Left lobe of liver (tissue), 2 donors: ENCODE results near the gene SFXN4. TPM values are rescaled to one million over a fixed set of nuclear protein-coding genes. Genes with fewer than 3 reads are reported as not detected.
A peak's percentile ranks its signal among the peaks of the same experiment; 100 is the strongest.

Source experiments
- ATAC-seq: fragments of 200-7000 bp; cut with Tn5 transposase; one replicate; pipeline ENCODE4 v1.9.1; 2020; ENCODE audit warnings: mild to moderate bottlenecking, moderate library complexity
- DNase-seq: peaks from one replicate; pipeline ENCODE4 v3.0.0-alpha.2; 2020; ENCODE audit warnings: low spot score
- total RNA-seq: library from RNA; stranded (reverse); gene quantifications from one replicate; pipeline ENCODE4 v1.2.1, GENCODE V29; 2021
- donor health status: DM: no; HTN: no; CAD: no; lungs with moderate emphysema.
- donor health status: DM: no; HTN: yes; CAD: no.

Gene SFXN4, protein sequence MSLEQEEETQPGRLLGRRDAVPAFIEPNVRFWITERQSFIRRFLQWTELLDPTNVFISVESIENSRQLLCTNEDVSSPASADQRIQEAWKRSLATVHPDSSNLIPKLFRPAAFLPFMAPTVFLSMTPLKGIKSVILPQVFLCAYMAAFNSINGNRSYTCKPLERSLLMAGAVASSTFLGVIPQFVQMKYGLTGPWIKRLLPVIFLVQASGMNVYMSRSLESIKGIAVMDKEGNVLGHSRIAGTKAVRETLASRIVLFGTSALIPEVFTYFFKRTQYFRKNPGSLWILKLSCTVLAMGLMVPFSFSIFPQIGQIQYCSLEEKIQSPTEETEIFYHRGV
- total RNA-seq, result 17.8 TPM

DNA sequence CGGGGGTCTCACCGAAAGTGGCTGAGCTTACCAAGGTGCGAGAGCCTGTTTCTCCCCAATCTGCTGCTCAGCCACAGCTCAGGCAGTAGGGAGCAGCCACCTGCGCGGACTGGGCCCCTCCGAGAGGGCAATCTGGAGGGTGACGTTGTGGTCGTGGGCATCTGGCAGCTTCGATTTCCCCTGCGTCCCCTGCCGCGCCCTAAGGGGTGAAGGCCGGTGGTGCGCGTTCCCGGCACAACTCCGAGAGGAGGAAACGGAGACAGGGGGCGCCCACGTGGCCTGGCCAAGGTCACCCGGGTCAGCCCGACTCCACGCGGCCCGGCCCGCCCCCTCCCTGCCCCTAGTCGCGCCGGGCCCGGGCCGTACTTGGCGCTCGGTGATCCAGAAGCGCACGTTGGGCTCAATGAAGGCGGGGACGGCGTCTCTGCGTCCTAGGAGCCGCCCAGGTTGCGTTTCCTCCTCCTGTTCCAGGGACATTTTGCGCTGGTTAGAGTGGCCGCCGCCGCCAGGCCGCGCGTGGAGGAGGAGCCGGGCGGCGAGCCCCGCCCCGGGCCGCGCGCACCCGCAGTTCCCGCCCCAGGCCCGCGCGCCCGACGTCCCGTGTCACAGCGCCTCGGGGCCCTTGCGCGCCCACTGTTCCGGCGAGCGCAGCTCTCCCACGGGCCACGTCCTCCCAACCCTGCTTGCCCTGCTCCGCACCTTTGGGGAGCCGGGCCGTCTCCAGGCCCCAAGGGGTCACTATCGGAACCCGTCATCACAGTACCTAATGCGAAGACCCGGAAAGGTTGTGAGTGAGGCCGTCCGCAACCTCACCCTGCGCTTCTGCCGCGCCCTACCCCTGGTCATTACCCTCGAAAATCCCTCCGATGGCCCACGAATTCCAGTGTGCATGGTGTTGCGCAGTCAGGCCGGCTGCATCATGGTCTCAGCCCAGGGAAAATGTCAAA is at the start of gene SFXN4:
SFXN4 (minus strand) TSS at position 544 of the 947 bp plus-strand sequence; CDS start at position 477, 67 bp downstream.
- ATAC-seq (peak; percentile 94), DNase-seq (peak; percentile 88)

- DNase-seq, result no peak
- ATAC-seq, result no peak
These were observed 46.3 kb upstream of the SFXN4 start for GRCh38 chr10:119211625-119212441.

- DNase-seq, result no peak
- no peak for ATAC-seq
These were observed 45.7 kb upstream of the SFXN4 start for GRCh38 chr10:119211176-119211575.

DNA sequence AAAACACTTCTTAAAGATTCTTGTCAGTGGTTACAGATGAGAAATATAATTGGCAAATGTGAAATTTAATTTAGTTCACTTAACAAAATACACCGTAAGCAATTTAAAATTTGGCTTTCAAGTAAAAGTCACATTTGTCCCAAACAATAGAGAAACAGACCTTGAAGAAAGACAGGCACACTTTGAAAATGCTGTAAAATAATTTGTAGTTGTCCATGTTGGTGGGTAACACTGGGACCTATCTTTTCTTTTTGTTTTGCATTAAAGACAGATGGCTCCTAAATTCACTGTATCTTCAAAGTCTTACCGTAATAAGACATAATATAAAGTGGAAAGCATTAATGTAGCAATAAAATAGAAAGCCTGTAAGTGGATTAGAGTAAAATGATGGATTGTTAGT is 45.1 kb upstream of the SFXN4 start:
- DNase-seq (no peak), ATAC-seq (no peak)

DNA sequence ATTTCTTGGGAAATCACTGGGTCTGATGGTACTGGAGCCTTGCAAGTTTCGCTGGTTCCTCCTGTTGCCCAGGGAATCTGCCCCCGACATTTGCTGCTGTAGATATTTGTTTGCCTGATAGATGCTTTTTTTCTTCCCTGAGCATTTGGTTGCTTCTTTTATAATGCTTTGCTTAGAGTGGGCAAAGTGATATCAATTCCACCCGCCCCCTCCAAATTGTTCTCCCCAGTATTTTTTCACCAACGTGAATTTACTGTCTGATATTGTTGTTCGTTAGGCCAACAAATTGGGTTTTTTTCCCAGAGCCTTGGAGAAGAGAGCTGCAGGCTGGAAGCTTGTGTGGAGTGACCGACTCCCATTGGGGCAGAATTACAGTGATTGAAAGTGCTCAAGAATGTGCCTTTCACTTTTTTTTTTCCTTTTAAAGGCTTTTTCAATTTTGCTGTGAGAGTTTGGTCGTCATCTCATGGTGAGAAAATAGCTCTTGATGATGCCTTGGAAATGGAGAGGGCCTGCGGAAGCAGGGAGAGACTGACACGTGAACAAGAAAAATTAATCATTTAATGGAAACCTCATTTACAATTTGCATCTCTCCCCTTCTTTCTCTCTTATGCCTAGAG is 44.3 kb upstream of the SFXN4 start:
- DNase-seq (no peak), ATAC-seq (no peak)

DNA sequence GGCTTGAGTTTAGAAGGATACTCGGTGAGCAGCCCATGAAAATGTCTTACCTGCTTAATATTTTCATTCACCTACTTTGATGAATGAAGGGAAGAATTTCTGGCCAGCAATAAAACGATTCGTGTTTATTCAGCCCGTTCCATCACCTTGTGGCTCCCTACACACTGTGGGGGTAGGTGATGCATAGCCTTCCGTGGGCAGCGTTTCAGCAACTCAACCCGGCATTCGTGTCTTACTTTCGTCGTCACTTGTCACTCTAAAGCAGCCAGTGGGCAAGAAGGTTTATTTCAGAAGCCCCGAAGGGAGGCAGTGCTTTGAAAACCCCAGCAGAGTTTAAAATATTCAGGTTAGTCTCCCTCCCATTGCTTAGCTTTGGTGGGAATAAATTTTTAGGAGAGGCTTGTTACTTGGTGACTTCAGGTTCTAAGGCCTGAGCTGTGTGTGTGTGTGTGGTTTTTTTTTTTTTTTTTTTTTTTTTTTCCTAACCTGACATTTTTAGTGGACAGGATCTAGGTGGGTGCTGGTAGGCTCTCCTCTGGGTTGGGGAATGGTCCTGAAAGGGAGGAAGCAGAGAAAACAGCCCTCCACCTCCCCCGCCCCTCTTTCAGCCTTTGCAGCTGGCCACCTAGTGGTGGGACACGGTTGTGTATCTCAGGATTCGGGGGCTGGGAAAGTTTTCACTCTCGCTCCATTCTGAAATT is 43.7 kb upstream of the SFXN4 start:
- ATAC-seq (no peak), DNase-seq (no peak)

DNA sequence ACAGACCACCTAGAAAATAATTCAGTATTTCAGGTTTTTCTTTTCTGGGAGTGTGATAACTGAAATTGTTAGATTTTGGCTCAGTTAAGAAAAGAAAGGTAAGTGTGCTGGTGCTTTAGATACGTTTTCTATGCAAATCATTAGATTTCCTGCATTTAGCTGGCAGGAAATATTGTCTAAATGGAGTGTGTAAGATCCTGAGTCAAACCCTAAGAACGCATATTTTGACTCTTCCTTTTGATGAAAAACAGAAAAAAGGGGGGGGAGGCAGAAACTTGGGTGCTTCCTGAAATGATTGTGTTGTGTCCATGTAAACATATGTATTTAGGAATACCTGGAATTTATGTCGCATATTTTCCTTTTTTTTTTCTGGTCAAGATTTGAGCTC is 43.0 kb upstream of the SFXN4 start:
- DNase-seq, result no peak
- ATAC-seq, result no peak

- peak; percentile 24 for ATAC-seq
These were observed 42.4 kb upstream of the SFXN4 start for GRCh38 chr10:119207713-119208552.

GRCh38 chr10:119207366-119207666 is 41.8 kb upstream of the SFXN4 start, which contains the start of gene GRK5:
TSS of gene GRK5 (plus strand) at chr10:119207571. CDS start at chr10:119207918, 347 bp downstream.
- DNase-seq (peak; percentile 95), ATAC-seq (peak; percentile 88)

More at GRCh38 chr10:119207713-119208552, 42.4 kb upstream of the SFXN4 start:
- DNase-seq, result peak; percentile 64

DNA sequence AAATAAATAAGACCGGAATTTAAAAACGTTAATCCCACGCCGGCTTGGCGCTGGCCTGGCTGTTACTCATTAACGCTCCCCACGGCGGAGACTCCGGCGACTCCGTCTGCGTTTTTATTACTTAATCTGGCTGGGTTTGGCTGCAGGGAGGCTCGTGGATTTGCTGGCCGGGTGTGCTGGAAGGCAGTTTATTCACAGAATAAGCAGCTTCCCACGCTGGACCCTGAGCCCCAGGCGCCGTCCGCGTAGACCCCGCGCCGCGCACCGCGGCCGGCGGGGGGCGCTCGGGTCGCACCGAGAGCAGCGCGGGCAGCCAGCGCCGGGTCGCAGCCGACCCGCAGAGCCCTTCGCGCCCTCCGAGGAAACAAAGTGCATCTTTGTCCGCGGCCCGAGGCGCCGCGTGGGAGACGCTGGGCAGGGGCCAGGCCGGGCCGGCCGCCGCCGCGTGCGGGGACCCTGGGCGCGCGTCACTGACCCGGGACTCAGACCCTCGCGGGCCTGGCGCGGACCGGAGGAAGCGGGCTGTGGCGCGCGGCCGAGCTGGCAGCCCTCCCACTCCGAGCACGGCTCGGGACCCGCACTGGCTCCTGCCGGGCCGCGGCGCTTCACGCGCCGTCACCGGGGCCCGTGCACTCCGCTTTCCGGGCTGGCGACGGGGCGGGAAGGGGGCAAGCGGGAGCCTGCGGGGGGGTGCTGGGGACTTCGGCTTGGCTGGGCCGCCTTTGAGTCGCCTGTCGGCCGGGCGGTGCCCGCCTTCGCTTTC is 41.3 kb upstream of the SFXN4 start:
- peak; percentile 75 for ATAC-seq
- peak; percentile 77 for DNase-seq

- ATAC-seq (peak; percentile 36), DNase-seq (peak; percentile 74)
These were observed 40.5 kb upstream of the SFXN4 start for GRCh38 chr10:119205894-119206602.

- ATAC-seq (no peak), DNase-seq (no peak)
These were observed 37.5 kb upstream of the SFXN4 start for GRCh38 chr10:119203006-119203405.

DNA sequence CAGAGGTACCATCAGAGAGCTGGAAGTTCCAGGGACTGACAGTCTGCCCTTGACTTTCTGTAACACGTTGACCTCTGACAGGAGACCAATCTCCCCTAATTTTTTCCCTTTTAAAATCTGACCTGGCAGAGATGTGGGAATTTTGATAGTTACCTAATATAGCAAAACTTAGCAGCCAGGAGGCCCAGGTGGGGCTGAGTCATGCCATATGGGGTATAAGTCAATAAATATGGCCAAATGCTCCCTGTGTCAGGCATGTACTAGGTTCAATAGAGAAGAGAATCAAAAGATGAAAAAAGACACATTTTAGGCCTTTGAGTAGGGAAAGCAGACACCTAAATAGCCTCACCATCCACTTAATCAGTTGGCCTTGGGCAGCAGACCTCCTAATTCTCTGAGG is 35.7 kb upstream of the SFXN4 start:
- no peak for ATAC-seq
- no peak for DNase-seq

GRCh38 chr10:119199231-119199992 is 33.9 kb upstream of the SFXN4 start:
- ATAC-seq, result peak; percentile 99
- peak; percentile 61 for DNase-seq

DNA sequence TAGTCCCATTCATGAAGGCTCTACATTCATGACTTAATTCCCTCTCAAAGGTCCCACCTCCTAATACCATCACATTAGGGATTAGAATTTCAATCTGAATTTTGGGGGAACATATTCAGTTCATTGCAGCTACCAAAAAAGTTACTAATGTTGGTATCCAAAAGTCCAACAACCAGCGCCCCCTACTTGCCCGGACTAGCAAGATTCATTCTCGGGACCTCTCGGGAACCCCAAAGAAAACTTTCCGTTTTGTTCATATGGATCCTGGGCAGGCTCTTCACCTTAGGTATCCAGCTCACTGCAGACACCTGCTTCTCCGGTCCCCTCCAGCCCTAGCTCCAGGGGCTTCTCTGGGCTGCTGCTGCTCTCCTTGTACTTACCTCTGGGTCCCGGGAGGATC is 32.9 kb upstream of the SFXN4 start:
- peak; percentile 36 for ATAC-seq
- DNase-seq, result no peak

DNA sequence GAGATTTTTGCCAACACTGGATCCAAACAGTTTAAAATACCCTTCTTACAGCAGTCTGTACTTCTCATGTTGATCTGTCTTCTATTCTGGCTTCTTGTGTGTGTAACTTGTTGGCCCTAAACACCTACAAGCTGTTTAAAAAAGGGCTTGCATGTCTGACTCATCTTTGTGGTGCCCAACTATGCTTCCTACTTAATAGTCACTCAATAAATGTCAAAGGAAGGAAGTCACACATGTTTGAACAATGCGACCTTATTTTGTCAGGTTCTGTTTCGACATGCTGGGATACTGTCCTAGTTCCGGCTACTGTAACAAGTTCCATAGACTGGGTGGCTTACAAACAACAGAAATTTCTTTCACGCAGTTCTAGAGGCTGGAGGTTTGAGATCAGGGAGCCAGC is 32.4 kb upstream of the SFXN4 start:
- no peak for DNase-seq
- no peak for ATAC-seq

DNA sequence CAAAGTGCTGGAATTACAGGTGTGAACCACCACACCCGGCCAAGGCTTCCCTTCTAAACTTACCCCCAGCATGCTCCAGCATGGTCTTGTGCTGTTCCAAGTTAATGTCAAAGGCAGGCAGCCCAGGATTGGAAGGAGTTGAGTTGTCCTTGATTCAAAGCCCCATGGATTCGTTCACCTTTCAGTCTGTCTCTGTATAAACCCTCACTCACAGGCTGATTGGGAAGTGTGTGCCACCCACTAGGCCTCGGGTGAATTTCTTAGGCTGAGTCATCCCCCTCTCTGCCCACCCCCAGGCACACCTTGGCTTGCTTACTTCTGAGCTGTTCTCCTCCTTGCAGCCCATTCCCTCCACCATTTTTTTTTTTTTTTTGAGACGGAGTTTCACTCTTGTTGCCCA is 26.4 kb upstream of the SFXN4 start:
- no peak for DNase-seq
- ATAC-seq, result no peak
